H1 (cell line): Measurements from ENCODE around the gene NHS. TPM values are rescaled to one million over a fixed set of nuclear protein-coding genes. Genes with fewer than 3 reads are reported as not detected.

Source experiments
- CTCF ChIA-PET: fragments of 300-600 bp; sonication (Branson Sonifier 250); formaldehyde crosslinking; loops from one replicate; lab custom pipeline; 2021; ENCODE audit not compliant: partially characterized antibody; lab: Charles Lee
- POLR2A ChIA-PET: fragments of 300-600 bp; sonication (Branson Sonifier 250); formaldehyde crosslinking; loops from one replicate; lab custom pipeline; 2021; ENCODE audit warnings: inconsistent platforms; ENCODE audit not compliant: partially characterized antibody; lab: Charles Lee
- DNase-seq, 2 experiments: peaks; one replicate each; pipeline versions ENCODE4 v3.0.0 to v3.0.0-alpha.2; 2010 to 2022; ENCODE audit warnings: low spot score in 2 of 2, low read depth in 1 of 2, mixed read lengths in 1 of 2
- FAIRE-seq: peaks from 2 replicates; lab custom pipeline; 2011; peaks lifted over from hg19 to GRCh38; lab: Jason Lieb, UNC
- H2AFZ ChIP-seq: 2 replicates; pipeline ENCODE4 v1.8.1; 2012; ENCODE audit warnings: low read length, inconsistent platforms
- H2AK5ac ChIP-seq: 2 replicates; pipeline ENCODE4 v1.6.1; 2013; ENCODE audit warnings: low read depth, low read length
- H2BK120ac ChIP-seq: replicated peaks from 2 replicates; pipeline ENCODE3; 2013; ENCODE audit warnings: low read depth, low read length, inconsistent platforms
- H2BK12ac ChIP-seq: 2 replicates; pipeline ENCODE4 v1.6.1; 2013; ENCODE audit warnings: low read depth, low read length
- H2BK15ac ChIP-seq: 2 replicates; pipeline ENCODE4 v1.6.1; 2013; ENCODE audit warnings: low read length
- H2BK20ac ChIP-seq: 2 replicates; pipeline ENCODE4 v1.6.1; 2013; ENCODE audit warnings: low read length
- H2BK5ac ChIP-seq: 2 replicates; pipeline ENCODE4 v1.6.1; 2013; ENCODE audit warnings: low read depth, low read length
- H3K14ac ChIP-seq: 2 replicates; pipeline ENCODE4 v1.6.1; 2013; ENCODE audit warnings: inconsistent platforms; ENCODE audit not compliant: insufficient read length
- H3K18ac ChIP-seq: 2 replicates; pipeline ENCODE4 v1.6.1; 2013; ENCODE audit warnings: low read length; ENCODE audit errors: extremely low read depth
- H3K23ac ChIP-seq: 2 replicates; pipeline ENCODE4 v1.6.1; 2013; ENCODE audit warnings: inconsistent platforms; ENCODE audit not compliant: insufficient read length
- H3K23me2 ChIP-seq: 2 replicates; pipeline ENCODE4 v1.6.1; 2013; ENCODE audit warnings: low read depth, low read length
- H3K27ac ChIP-seq: 2 replicates; pipeline ENCODE4 v1.6.1; 2011; ENCODE audit warnings: low read depth, low read length, inconsistent platforms
- H3K27me3 ChIP-seq, 4 experiments: replicated peaks in 1 of 4; 1 replicate in 1 of 4; 2 replicates in 3 of 4; pipeline versions ENCODE4 v1.6.1 to v1.8.1; 2011 to 2013; ENCODE audit warnings: low read length in 3 of 4, mild to moderate bottlenecking in 3 of 4, inconsistent platforms in 2 of 4, mixed read lengths in 2 of 4, moderate library complexity in 1 of 4; ENCODE audit not compliant: control insufficient read depth in 3 of 4, insufficient read depth in 3 of 4; ENCODE audit errors: extremely low read depth in 1 of 4
- H3K36me3 ChIP-seq, 4 experiments: 2 replicates each; pipeline versions ENCODE4 v1.6.1 to v1.8.1; 2011 to 2013; ENCODE audit warnings: mild to moderate bottlenecking in 4 of 4, low read length in 3 of 4, moderate library complexity in 2 of 4, control low read depth in 1 of 4, inconsistent platforms in 1 of 4; ENCODE audit not compliant: insufficient read depth in 4 of 4, control insufficient read depth in 2 of 4
- H3K4ac ChIP-seq: replicated peaks from 2 replicates; pipeline ENCODE3; 2013; ENCODE audit warnings: low read length, low read depth, mixed read lengths, inconsistent platforms; ENCODE audit not compliant: insufficient read length
- H3K4me1 ChIP-seq, 4 experiments: replicated peaks in 1 of 4; 1 replicate in 1 of 4; 2 replicates in 3 of 4; pipeline versions ENCODE4 v1.6.1 to v1.8.1; 2011 to 2013; ENCODE audit warnings: low read length in 3 of 4, inconsistent platforms in 2 of 4, mixed read lengths in 1 of 4; ENCODE audit not compliant: insufficient read depth in 4 of 4, control insufficient read depth in 3 of 4
- H3K4me2 ChIP-seq, 2 experiments: 2 replicates each; pipeline versions ENCODE4 v1.6.1 to v1.8.1; 2011 to 2013; ENCODE audit warnings: low read depth in 2 of 2, low read length in 2 of 2, control low read depth in 1 of 2, inconsistent platforms in 1 of 2, mild to moderate bottlenecking in 1 of 2; ENCODE audit not compliant: insufficient read depth in 1 of 2
- H3K4me3 ChIP-seq, 4 experiments: fragments of 200-600, 300-600 bp in 1 of 4; sonication (generic), shearing (Covaris generic), sonication (Bioruptor Twin) in 1 of 4; 2 replicates each; pipeline versions ENCODE4 v1.5.1 to v1.8.1; 2011 to 2016; ENCODE audit warnings: low read length in 4 of 4, low read depth in 3 of 4, control low read depth in 2 of 4, inconsistent platforms in 2 of 4, mild to moderate bottlenecking in 2 of 4, mixed read lengths in 1 of 4, moderate library complexity in 1 of 4; ENCODE audit not compliant: insufficient read depth in 2 of 4; ENCODE audit errors: extremely low read depth in 1 of 4
- H3K56ac ChIP-seq: replicated peaks from 2 replicates; pipeline ENCODE3; 2013; ENCODE audit warnings: low read depth, mild to moderate bottlenecking, mixed read lengths, low read length, inconsistent platforms; ENCODE audit not compliant: insufficient read length
- H3K79me1 ChIP-seq: 2 replicates; pipeline ENCODE4 v1.6.1; 2013; ENCODE audit warnings: low read depth, low read length, control low read depth
- H3K79me2 ChIP-seq, 2 experiments: 2 replicates each; pipeline versions ENCODE4 v1.6.1 to v1.8.1; 2012 to 2013; ENCODE audit warnings: low read length in 2 of 2, mild to moderate bottlenecking in 2 of 2, inconsistent platforms in 1 of 2; ENCODE audit not compliant: insufficient read depth in 2 of 2, control insufficient read depth in 1 of 2
- H3K9ac ChIP-seq, 4 experiments: replicated peaks in 1 of 4; 1 replicate in 1 of 4; 2 replicates in 3 of 4; pipeline versions ENCODE4 v1.6.1 to v1.8.1; 2011 to 2013; ENCODE audit warnings: low read depth in 3 of 4, low read length in 3 of 4, control low read depth in 2 of 4, mild to moderate bottlenecking in 2 of 4, moderate library complexity in 2 of 4, inconsistent platforms in 1 of 4; ENCODE audit errors: extremely low read depth in 1 of 4
- H3K9me3 ChIP-seq, 2 experiments: 2 replicates each; pipeline versions ENCODE4 v1.6.1 to v1.8.1; 2012 to 2013; ENCODE audit warnings: mild to moderate bottlenecking in 2 of 2, moderate library complexity in 2 of 2, control low read depth in 1 of 2, inconsistent platforms in 1 of 2, low read depth in 1 of 2, low read length in 1 of 2, mixed read lengths in 1 of 2; ENCODE audit not compliant: insufficient read depth in 2 of 2
- H4K20me1 ChIP-seq, 2 experiments: replicated peaks in 1 of 2; 2 replicates each; pipeline versions ENCODE3 to v1.8.1; 2011 to 2013; ENCODE audit warnings: inconsistent platforms in 2 of 2, low read length in 2 of 2, mild to moderate bottlenecking in 1 of 2; ENCODE audit not compliant: insufficient read depth in 2 of 2, control insufficient read depth in 1 of 2
- H4K5ac ChIP-seq: 2 replicates; pipeline ENCODE4 v1.6.1; 2013; ENCODE audit warnings: low read length, low read depth, mixed read lengths, inconsistent platforms; ENCODE audit not compliant: insufficient read length
- H4K8ac ChIP-seq: 2 replicates; pipeline ENCODE4 v1.8.0; 2013; ENCODE audit warnings: mild to moderate bottlenecking, moderate library complexity, low read length, inconsistent platforms; ENCODE audit not compliant: insufficient read depth; ENCODE audit errors: extremely low read depth
- H4K91ac ChIP-seq: replicated peaks from 2 replicates; pipeline ENCODE3; 2013; ENCODE audit warnings: low read length, mixed read lengths, inconsistent platforms; ENCODE audit not compliant: insufficient read length
- BCL11A ChIP-seq, 2 experiments: IDR thresholded peaks; one replicate each; pipeline ENCODE4 v1.6.1; 2011; ENCODE audit warnings: low read depth in 2 of 2, low read length in 2 of 2, mild to moderate bottlenecking in 2 of 2
- E2F6 ChIP-seq: IDR thresholded peaks from 2 replicates; pipeline ENCODE4 v1.6.1; 2012; ENCODE audit warnings: inconsistent platforms
- EP300 ChIP-seq, 2 experiments: IDR thresholded peaks; 1 replicate in 1 of 2; 2 replicates in 1 of 2; pipeline ENCODE4 v1.6.1; 2011 to 2012; ENCODE audit warnings: low read depth in 2 of 2, low read length in 2 of 2, mild to moderate bottlenecking in 2 of 2, borderline replicate concordance in 1 of 2, inconsistent platforms in 1 of 2, moderate library complexity in 1 of 2
- FOSL1 ChIP-seq: IDR thresholded peaks from 2 replicates; pipeline ENCODE4 v1.6.1; 2011; ENCODE audit warnings: mild to moderate bottlenecking, low read depth, low read length, moderate library complexity; ENCODE audit not compliant: insufficient read depth
- KDM5A ChIP-seq: fragments of 200-600 bp; IDR thresholded peaks from 2 replicates; pipeline ENCODE4 v1.7.1; 2012; ENCODE audit warnings: mild to moderate bottlenecking, low read length, inconsistent platforms, mixed read lengths
- POLR2A ChIP-seq, 2 experiments: IDR thresholded peaks; 1 replicate in 1 of 2; 2 replicates in 1 of 2; pipeline ENCODE4 v1.6.1; 2011; ENCODE audit warnings: low read depth in 2 of 2, low read length in 2 of 2, mild to moderate bottlenecking in 2 of 2; ENCODE audit errors: control extremely low read depth in 1 of 2
- RFX5 ChIP-seq: IDR thresholded peaks from 2 replicates; pipeline ENCODE4 v1.6.1; 2011; ENCODE audit warnings: low read depth, low read length, improper control_type of control experiment, borderline replicate concordance
- SAP30 ChIP-seq: fragments of 300-600 bp; sonication (generic); IDR thresholded peaks from 2 replicates; pipeline ENCODE4 v1.7.1; 2012; ENCODE audit warnings: low read length, moderate library complexity, mild to moderate bottlenecking, inconsistent platforms; ENCODE audit not compliant: insufficient read depth, insufficient replicate concordance
- SP2 ChIP-seq: IDR thresholded peaks from 2 replicates; pipeline ENCODE4 v1.6.1; 2012; ENCODE audit warnings: mild to moderate bottlenecking, low read length, inconsistent platforms
- SRF ChIP-seq: IDR thresholded peaks from 2 replicates; pipeline ENCODE4 v1.6.1; 2011; ENCODE audit warnings: mild to moderate bottlenecking, low read depth, low read length, moderate library complexity
- TBP ChIP-seq: IDR thresholded peaks from 2 replicates; pipeline ENCODE4 v1.6.1; 2011; ENCODE audit warnings: low read depth, low read length, improper control_type of control experiment
- WGBS, 2 experiments: shearing (Covaris generic) in 1 of 2; methylation state at CpG; one replicate each; pipeline versions ENCODE4 v1.1.6 to v1.1.7; 2013 to 2015; ENCODE audit warnings: low lambda C conversion rate in 2 of 2, mixed read lengths in 2 of 2, inconsistent platforms in 1 of 2, low coverage in 1 of 2, missing lambda C conversion rate in 1 of 2; ENCODE audit not compliant: insufficient replicate concordance in 2 of 2, insufficient coverage in 1 of 2, insufficient read length in 1 of 2; ENCODE audit errors: extremely low coverage in 1 of 2, missing lambda C conversion rate in 1 of 2; 5-methylcytosine and 5-hydroxymethylcytosine counted together
- polyA plus RNA-seq, 7 experiments: library from polyadenylated mRNA; depleted of rRNA in 3 of 7; stranded (reverse) in 5 of 7; unstranded in 2 of 7; fragments of >200 nt in 5 of 7; fragments of 200-250 nt in 2 of 7; gene quantifications; 1 replicate in 5 of 7; 2 replicates in 1 of 7; 4 replicates in 1 of 7; pipeline versions ENCODE4 v1.2.1 to v1.2.3, GENCODE V29; 2011 to 2013; ENCODE audit warnings: missing spikeins in 2 of 7, mixed read lengths in 2 of 7
- total RNA-seq: library from RNA; stranded (reverse); fragmentation: NEBNext Ultra II Directional; extraction: Animal tissue kit (Norgen Biotek cat#: 25700); gene quantifications from 2 replicates; pipeline ENCODE4 v1.2.1, GENCODE V29; 2021

The NHS gene
- total and polyA plus RNA-seq, 2 of the 8 experiments (the other 6 are each of a cell fraction or from before 2014, with no cell fraction given): 2.2 to 6.7 TPM

- CTCF ChIA-PET: no interaction called here
- Histone ChIP-seq H2BK12ac (no peak overlapping the region), H4K5ac (no peak overlapping the region), H4K8ac (no peak overlapping the region), H3K79me1 (no peaks in the 10 kb centered on the region), H3K4ac (no peak overlapping the region), H2BK120ac (no peak overlapping the region), H3K23ac (no peak overlapping the region), H3K27ac (no peak overlapping the region), H3K79me2 (no peaks in the 10 kb centered on the region), H3K14ac (no peak overlapping the region), H2AFZ (no peak overlapping the region), H2AK5ac (no peak overlapping the region), H4K91ac (no peak overlapping the region), H4K20me1 (no peaks in the 10 kb centered on the region), H3K27me3 (no peaks in the 10 kb centered on the region), H3K4me2 (no peak overlapping the region), H3K4me3 (no peak overlapping the region), H2BK5ac (no peak overlapping the region), H3K9ac (no peak overlapping the region), H3K4me1 (peaks cover 0 to 3% (median 1%) of the 10 kb centered on the region in 4 experiments; a peak in 2 of 7 replicates), H3K36me3 (no peaks in the 10 kb centered on the region), H2BK15ac (no peak overlapping the region), H3K23me2 (no peaks in the 10 kb centered on the region), H2BK20ac (no peak overlapping the region), H3K9me3 (no peaks in the 10 kb centered on the region), H3K56ac (no peak overlapping the region), H3K18ac (no peak overlapping the region)
- POLR2A ChIA-PET: no interaction called here
- DNase-seq (no peak), FAIRE-seq (no peak)
- 79% methylated on average over 4 of the region's 4 CpGs; no CpG with 5 or more reads in 1 of the 2 experiments for WGBS, 2 experiments
- TF ChIP-seq SRF (no peak), E2F6 (no peak), TBP (no peak), FOSL1 (no peak), RFX5 (no peak), BCL11A (IDR thresholded peaks at IDR 0.05; ENCODE audit: low read depth in 2 of 2, low read length in 2 of 2) (no peak), EP300 (IDR thresholded peaks at IDR 0.05; ENCODE audit: borderline replicate concordance in 1 of 2, low read depth in 2 of 2, low read length in 2 of 2) (no peak), SP2 (no peak), SAP30 (no peak), KDM5A (no peak), POLR2A (IDR thresholded peaks at IDR 0.05; ENCODE audit: control extremely low read depth in 1 of 2, low read depth in 2 of 2, low read length in 2 of 2) (no peak)
These were observed 84.1 kb downstream of the NHS start for GRCh38 chrX:17459008-17459611.
